Measurements from ENCODE around the gene SPACA9. TPM values are rescaled to one million over a fixed set of nuclear protein-coding genes. Genes with fewer than 3 reads are reported as not detected.
A peak's percentile ranks its signal among the peaks of the same experiment; 100 is the strongest.

Gene SPACA9
- total RNA-seq, 1 donor from 2014 or later: 4.1 TPM

DNA sequence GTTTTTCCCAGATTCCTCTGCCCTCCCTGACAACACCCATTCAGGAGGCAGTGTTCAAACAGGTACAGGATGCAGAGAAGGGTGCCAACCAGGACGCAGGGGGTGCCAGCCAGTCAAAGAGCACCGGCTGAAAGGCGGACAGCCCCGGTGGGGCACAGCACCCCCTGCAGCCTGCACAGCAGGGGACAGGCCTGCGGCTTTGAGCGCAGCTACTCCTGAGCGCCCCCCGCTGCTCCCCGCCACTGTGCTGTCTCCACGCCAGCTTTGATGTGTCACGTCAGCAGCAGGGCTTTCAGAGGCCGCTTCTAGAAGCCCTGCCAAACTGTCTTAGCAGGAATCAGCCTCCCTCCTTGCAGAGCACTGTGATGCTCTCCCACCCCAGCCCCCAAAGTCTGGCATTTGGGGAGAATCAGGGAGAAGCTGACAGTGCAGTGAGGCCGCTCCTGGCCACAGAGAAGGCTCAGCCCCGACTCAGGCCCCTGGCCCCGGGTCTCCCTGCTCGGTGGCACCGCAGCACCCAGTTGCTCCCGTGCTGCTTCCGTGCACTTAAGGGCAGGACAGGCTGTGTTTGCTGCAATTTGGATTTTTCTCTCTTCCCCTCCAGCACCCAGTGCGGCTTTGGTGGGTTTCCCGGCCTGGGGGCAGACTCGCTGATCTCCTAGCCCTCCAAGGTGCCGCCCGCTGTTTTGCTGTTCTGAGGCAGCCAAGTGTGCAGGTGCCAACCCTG lies 20.9 kb upstream of the SPACA9 start:
- no peak overlapping the region for H3K4me3 Mint-ChIP-seq
- H3K27ac Mint-ChIP-seq (ENCODE audit: unreplicated experiment): no peak overlapping the region
- no peak for DNase-seq (ENCODE audit: low read depth, low spot score)
- H3K27me3 Mint-ChIP-seq (ENCODE audit: low read depth): no peaks in the 10 kb centered on the region
- H3K9me3 Mint-ChIP-seq: no peaks in the 10 kb centered on the region
- peaks cover 4% of the 10 kb centered on the region for H3K4me1 Mint-ChIP-seq
- TF ChIP-seq, protein P1, sequence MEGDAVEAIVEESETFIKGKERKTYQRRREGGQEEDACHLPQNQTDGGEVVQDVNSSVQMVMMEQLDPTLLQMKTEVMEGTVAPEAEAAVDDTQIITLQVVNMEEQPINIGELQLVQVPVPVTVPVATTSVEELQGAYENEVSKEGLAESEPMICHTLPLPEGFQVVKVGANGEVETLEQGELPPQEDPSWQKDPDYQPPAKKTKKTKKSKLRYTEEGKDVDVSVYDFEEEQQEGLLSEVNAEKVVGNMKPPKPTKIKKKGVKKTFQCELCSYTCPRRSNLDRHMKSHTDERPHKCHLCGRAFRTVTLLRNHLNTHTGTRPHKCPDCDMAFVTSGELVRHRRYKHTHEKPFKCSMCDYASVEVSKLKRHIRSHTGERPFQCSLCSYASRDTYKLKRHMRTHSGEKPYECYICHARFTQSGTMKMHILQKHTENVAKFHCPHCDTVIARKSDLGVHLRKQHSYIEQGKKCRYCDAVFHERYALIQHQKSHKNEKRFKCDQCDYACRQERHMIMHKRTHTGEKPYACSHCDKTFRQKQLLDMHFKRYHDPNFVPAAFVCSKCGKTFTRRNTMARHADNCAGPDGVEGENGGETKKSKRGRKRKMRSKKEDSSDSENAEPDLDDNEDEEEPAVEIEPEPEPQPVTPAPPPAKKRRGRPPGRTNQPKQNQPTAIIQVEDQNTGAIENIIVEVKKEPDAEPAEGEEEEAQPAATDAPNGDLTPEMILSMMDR (conservative IDR thresholded peaks at IDR 0.05): peak; percentile 13
- H3K36me3 Mint-ChIP-seq (ENCODE audit: low read depth): no peaks in the 10 kb centered on the region

DNA sequence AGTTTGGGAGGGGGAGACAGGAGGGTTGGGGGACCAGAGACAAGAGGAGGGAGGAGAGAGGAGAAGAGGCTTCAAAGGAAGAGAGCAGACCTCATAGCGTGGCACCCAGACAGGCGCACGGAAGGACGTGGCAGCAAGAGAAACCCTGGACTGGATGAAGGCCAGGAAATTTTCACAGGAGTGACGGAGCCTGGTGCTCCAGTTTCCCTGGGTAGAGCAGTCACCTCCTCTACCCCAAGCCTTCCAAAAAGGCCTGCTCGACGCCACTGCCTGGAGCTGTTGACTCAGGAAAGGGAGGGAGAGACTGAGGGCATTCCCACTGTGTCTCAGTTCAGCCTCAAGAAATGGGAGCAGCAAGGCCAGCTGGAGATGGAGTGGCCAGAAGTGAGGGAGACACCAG lies 19.9 kb upstream of the SPACA9 start:
- H3K36me3 Mint-ChIP-seq (ENCODE audit: low read depth): no peaks in the 10 kb centered on the region
- H3K27me3 Mint-ChIP-seq (ENCODE audit: low read depth): no peaks in the 10 kb centered on the region
- no peak overlapping the region for H3K4me3 Mint-ChIP-seq
- TF ChIP-seq, protein P1 (conservative IDR thresholded peaks at IDR 0.05): no peak
- no peak for DNase-seq (ENCODE audit: low read depth, low spot score)
- peaks cover 4% of the 10 kb centered on the region for H3K4me1 Mint-ChIP-seq
- H3K27ac Mint-ChIP-seq (ENCODE audit: unreplicated experiment): no peak overlapping the region
- H3K9me3 Mint-ChIP-seq: no peaks in the 10 kb centered on the region

DNA sequence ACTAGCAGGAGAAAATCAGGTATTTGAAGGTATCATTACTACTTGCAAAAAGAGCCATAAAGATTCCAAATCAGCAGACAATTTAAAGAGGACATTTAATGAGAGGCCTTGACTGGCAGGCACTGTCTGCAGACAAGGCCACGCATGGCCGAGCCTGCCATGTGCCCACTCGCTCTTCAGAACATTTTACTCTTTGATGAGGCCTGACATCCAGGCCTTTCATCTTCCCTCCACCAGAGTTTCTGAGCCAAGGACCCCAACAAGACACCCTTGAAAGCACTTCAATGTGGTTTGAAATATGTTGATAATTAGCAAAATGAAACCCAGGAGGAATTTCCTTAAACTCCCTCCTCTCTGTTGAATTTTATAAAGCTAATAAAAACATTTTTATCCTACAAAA lies 17.0 kb upstream of the SPACA9 start:
- no peaks in the 10 kb centered on the region for H3K27me3 Mint-ChIP-seq (ENCODE audit: low read depth)
- no peak overlapping the region for H3K4me3 Mint-ChIP-seq
- no peaks in the 10 kb centered on the region for H3K9me3 Mint-ChIP-seq
- H3K36me3 Mint-ChIP-seq (ENCODE audit: low read depth): no peaks in the 10 kb centered on the region
- DNase-seq (ENCODE audit: low read depth, low spot score): no peak
- TF ChIP-seq, protein P1 (conservative IDR thresholded peaks at IDR 0.05): no peak
- peak overlapping the region; percentile 83 for H3K27ac Mint-ChIP-seq (ENCODE audit: unreplicated experiment)
- peaks cover 4% of the 10 kb centered on the region for H3K4me1 Mint-ChIP-seq

DNA sequence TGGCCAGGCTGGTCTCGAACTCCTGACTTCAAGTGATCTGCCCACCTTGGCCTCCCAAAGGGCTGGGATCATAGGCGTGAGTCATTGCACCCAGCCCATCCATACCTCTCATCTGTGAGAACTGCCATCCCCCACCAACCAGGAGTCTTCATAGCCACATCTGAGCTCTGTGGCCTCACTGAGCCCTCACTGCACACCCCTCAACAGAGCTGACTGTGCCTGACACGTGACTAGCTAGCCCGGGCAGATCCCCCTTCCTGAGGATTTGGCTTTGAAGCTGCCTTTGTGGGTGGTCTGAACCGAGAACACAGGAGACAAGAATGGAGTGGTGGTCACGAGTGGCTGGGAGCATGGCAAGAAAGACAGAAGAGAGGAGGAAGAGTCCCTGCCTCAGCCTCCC lies 16.2 kb upstream of the SPACA9 start:
- Mint-ChIP-seq H3K4me1 (peaks cover 4% of the 10 kb centered on the region), H3K4me3 (no peak overlapping the region), H3K36me3 (ENCODE audit: low read depth) (no peaks in the 10 kb centered on the region), H3K27ac (ENCODE audit: unreplicated experiment) (no peak overlapping the region), H3K9me3 (no peaks in the 10 kb centered on the region), H3K27me3 (ENCODE audit: low read depth) (no peaks in the 10 kb centered on the region)
- DNase-seq (ENCODE audit: low read depth, low spot score): no peak
- TF ChIP-seq, protein P1 (conservative IDR thresholded peaks at IDR 0.05): no peak

DNA sequence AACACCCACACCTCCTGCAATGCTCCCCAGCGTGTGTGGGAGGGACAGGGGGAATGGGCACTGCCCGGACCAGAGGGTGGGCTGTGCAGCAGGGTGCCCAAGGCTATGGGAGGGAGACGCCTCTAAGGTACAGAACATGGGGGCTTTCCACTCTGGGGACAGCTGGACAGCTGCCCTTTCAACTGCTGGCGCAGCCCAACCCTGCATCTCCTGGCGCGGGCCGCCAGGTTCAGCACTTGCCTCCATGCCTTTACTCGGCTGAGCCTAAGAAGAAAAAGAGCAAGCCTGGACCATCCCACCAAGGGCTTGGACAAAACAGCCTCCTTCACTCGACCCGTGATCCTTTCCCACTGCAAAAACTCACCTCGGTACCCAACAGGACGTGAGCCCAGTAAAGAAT lies 15.6 kb upstream of the SPACA9 start:
- H3K27me3 Mint-ChIP-seq (ENCODE audit: low read depth): no peaks in the 10 kb centered on the region
- no peak for DNase-seq (ENCODE audit: low read depth, low spot score)
- H3K27ac Mint-ChIP-seq (ENCODE audit: unreplicated experiment): no peak overlapping the region
- no peaks in the 10 kb centered on the region for H3K9me3 Mint-ChIP-seq
- no peaks in the 10 kb centered on the region for H3K36me3 Mint-ChIP-seq (ENCODE audit: low read depth)
- peaks cover 4% of the 10 kb centered on the region for H3K4me1 Mint-ChIP-seq
- TF ChIP-seq, protein P1 (conservative IDR thresholded peaks at IDR 0.05): no peak
- H3K4me3 Mint-ChIP-seq: no peak overlapping the region
